HepG2 (cell line): ENCODE measurements around the gene TGM2. TPM values are rescaled to one million over a fixed set of nuclear protein-coding genes. Genes with fewer than 3 reads are reported as not detected.

Source experiments
- CBFB ChIP-seq: sonication (generic); formaldehyde crosslinking; IDR thresholded peaks from 2 replicates; pipeline ENCODE4 v1.4.0; 2020; ENCODE audit warnings: missing genetic modification reagents
- CEBPB ChIP-seq: IDR thresholded peaks from 2 replicates; pipeline ENCODE4 v1.6.1; 2011; ENCODE audit warnings: low read depth, low read length, improper control_type of control experiment, borderline replicate concordance
- CEBPG ChIP-seq: IDR thresholded peaks from 2 replicates; pipeline ENCODE4 v1.6.1; 2016
- CREB1 ChIP-seq, 2 experiments: fragments of 450-650 bp in 1 of 2; IDR thresholded peaks; 2 replicates each; pipeline ENCODE4 v1.6.1; 2016 to 2017; ENCODE audit warnings: control low read depth in 1 of 2, mild to moderate bottlenecking in 1 of 2, missing compliant biosample characterization in 1 of 2, missing genetic modification characterization in 1 of 2
- GFI1 ChIP-seq: sonication (generic); formaldehyde crosslinking; IDR thresholded peaks from 2 replicates; pipeline ENCODE4 v1.5.0; 2020; ENCODE audit warnings: missing genetic modification reagents, mild to moderate bottlenecking, borderline replicate concordance
- KDM5B ChIP-seq: sonication (generic); formaldehyde crosslinking; IDR thresholded peaks from 2 replicates; pipeline ENCODE4 v1.4.0; 2020; ENCODE audit warnings: missing genetic modification reagents, mild to moderate bottlenecking, borderline replicate concordance
- MXD4 ChIP-seq: IDR thresholded peaks from 2 replicates; pipeline ENCODE4 v1.6.1; 2016; ENCODE audit warnings: mild to moderate bottlenecking, missing biosample characterization, missing genetic modification reagents
- NCOA2 ChIP-seq: sonication (generic); formaldehyde crosslinking; IDR thresholded peaks from 2 replicates; pipeline ENCODE4 v1.8.0; 2022; ENCODE audit warnings: inconsistent platforms
- SKI ChIP-seq: fragments of 450-650 bp; IDR thresholded peaks from one replicate; pipeline ENCODE4 v1.6.1; 2018; ENCODE audit warnings: mild to moderate bottlenecking; ENCODE audit not compliant: partially characterized antibody
- TBL1XR1 ChIP-seq: fragments of 150-350 bp; IDR thresholded peaks from 2 replicates; pipeline ENCODE4 v1.6.1; 2014; ENCODE audit warnings: borderline replicate concordance, low read length; ENCODE audit not compliant: partially characterized antibody
- TEF ChIP-seq: sonication (generic); formaldehyde crosslinking; IDR thresholded peaks from 2 replicates; pipeline ENCODE4 v1.5.0; 2020; ENCODE audit warnings: missing genetic modification reagents
- ZBTB14 ChIP-seq: sonication (generic); formaldehyde crosslinking; IDR thresholded peaks from 2 replicates; pipeline ENCODE4 v1.4.0; 2020; ENCODE audit warnings: missing genetic modification reagents
- ZBTB4 ChIP-seq: sonication (generic); formaldehyde crosslinking; IDR thresholded peaks from 2 replicates; pipeline ENCODE4 v1.4.0; 2020; ENCODE audit warnings: missing genetic modification reagents, mild to moderate bottlenecking, borderline replicate concordance
- ZKSCAN5 ChIP-seq: sonication (generic); formaldehyde crosslinking; IDR thresholded peaks from 2 replicates; pipeline ENCODE4 v1.5.1; 2020; ENCODE audit warnings: mild to moderate bottlenecking, missing genetic modification reagents
- ZMAT3 ChIP-seq: sonication (generic); formaldehyde crosslinking; conservative IDR thresholded peaks from 2 replicates; pipeline ENCODE4 v1.7.0; 2021; ENCODE audit warnings: missing genetic modification reagents
- ZNF10 ChIP-seq: sonication (generic); formaldehyde crosslinking; IDR thresholded peaks from 2 replicates; pipeline ENCODE4 v1.4.0; 2020; ENCODE audit warnings: mild to moderate bottlenecking, low read depth, missing genetic modification reagents, borderline replicate concordance
- ZNF280B ChIP-seq: sonication (generic); formaldehyde crosslinking; IDR thresholded peaks from 2 replicates; pipeline ENCODE4 v1.5.0; 2020; ENCODE audit warnings: missing genetic modification reagents, mild to moderate bottlenecking, borderline replicate concordance
- ZNF382 ChIP-seq: sonication (generic); formaldehyde crosslinking; IDR thresholded peaks from 2 replicates; pipeline ENCODE4 v1.5.0; 2020; ENCODE audit warnings: missing genetic modification reagents, mild to moderate bottlenecking, borderline replicate concordance
- ZNF678 ChIP-seq: sonication (generic); formaldehyde crosslinking; IDR thresholded peaks from 2 replicates; pipeline ENCODE4 v1.4.0; 2020; ENCODE audit warnings: mild to moderate bottlenecking, missing genetic modification reagents
- ZNF770 ChIP-seq: sonication (generic); formaldehyde crosslinking; IDR thresholded peaks from 2 replicates; pipeline ENCODE4 v1.5.0; 2020; ENCODE audit warnings: mild to moderate bottlenecking, missing genetic modification reagents
- ZNF879 ChIP-seq: sonication (generic); formaldehyde crosslinking; IDR thresholded peaks from 2 replicates; pipeline ENCODE4 v1.8.1; 2023; ENCODE audit warnings: missing genetic modification reagents
- polyA plus RNA-seq, 8 experiments: library from polyadenylated mRNA; depleted of rRNA in 3 of 8; stranded (reverse) in 7 of 8; unstranded in 1 of 8; fragments of >200 nt; fragmentation: Illumina TruSeq in 4 of 8; extraction: Trizol in 4 of 8; gene quantifications; 2 replicates each; pipeline versions ENCODE4 v1.2.1 to v1.2.3, GENCODE V29; 2011 to 2016; ENCODE audit warnings: low read depth in 4 of 8, missing spikeins in 1 of 8, mixed read lengths in 1 of 8; ENCODE audit not compliant: insufficient read depth in 1 of 8
- total RNA-seq, 5 experiments: library from RNA; depleted of rRNA; stranded (reverse); fragments of >200 nt; fragmentation: Illumina TruSeq; extraction: Trizol; gene quantifications; 2 replicates each; pipeline ENCODE4 v1.2.3, GENCODE V29; 2016; ENCODE audit warnings: low read depth in 1 of 5

TGM2 gene
- total and polyA plus RNA-seq, 2 of the 13 experiments (the other 11 are each of a cell fraction or from before 2014, with no cell fraction given): 4.2 to 46.4 TPM

GRCh38 chr20:38108438-38108985 lies 56.6 kb downstream of the TGM2 start (continued):
- no peak for TF ChIP-seq MXD4
- TF ChIP-seq CEBPG (CRISPR knock-in tag): peak; percentile 72
- no peak for TF ChIP-seq ZKSCAN5 (CRISPR knock-in tag)
- TF ChIP-seq CREB1 (IDR thresholded peaks at IDR 0.05): no peak
- TF ChIP-seq CREB1 (CRISPR knock-in tag; IDR thresholded peaks at IDR 0.05): no peak
- TF ChIP-seq TEF (CRISPR knock-in tag): peak; percentile 85; the same call in 1 of the 2 replicates
- TF ChIP-seq ZNF10: no peak
- TF ChIP-seq NCOA2 (CRISPR knock-in tag): no peak
- no peak for TF ChIP-seq SKI
- TF ChIP-seq ZBTB14 (CRISPR knock-in tag): no peak
- TF ChIP-seq ZNF678: no peak
- no peak for TF ChIP-seq ZNF382 (CRISPR knock-in tag)
- no peak for TF ChIP-seq ZNF280B (CRISPR knock-in tag)
- TF ChIP-seq ZBTB4 (CRISPR knock-in tag): no peak
- no peak for TF ChIP-seq KDM5B (CRISPR knock-in tag)
- TF ChIP-seq GFI1 (CRISPR knock-in tag): no peak
- TF ChIP-seq CBFB (CRISPR knock-in tag): no peak
- no peak for TF ChIP-seq ZNF770 (CRISPR knock-in tag)
- TF ChIP-seq ZMAT3 (CRISPR knock-in tag): 0 out of 2 replicates have a peak, but pooled peaks have one; percentile 2
- TF ChIP-seq CEBPB: peak; percentile 75
- no peak for TF ChIP-seq ZNF879 (CRISPR knock-in tag)
- TF ChIP-seq TBL1XR1: no peak
